Measurements from ENCODE around the gene TGFA. TPM values are rescaled to one million over a fixed set of nuclear protein-coding genes. Genes with fewer than 3 reads are reported as not detected.

Gene TGFA
- polyA plus RNA-seq, 5 donors: 0.36 to 0.77 (median 0.54) TPM

- no peak for DNase-seq
These were observed 89.6 kb downstream of the TGFA start for GRCh38 chr2:70463997-70464396.

GRCh38 chr2:70463581-70463980 is 90.0 kb downstream of the TGFA start:
- no peak for DNase-seq

- no peak for DNase-seq
These were observed 91.4 kb downstream of the TGFA start for GRCh38 chr2:70461981-70462876.

GRCh38 chr2:70461414-70461813 is 92.2 kb downstream of the TGFA start:
- no peak for DNase-seq

GRCh38 chr2:70460333-70460732 is 93.3 kb downstream of the TGFA start:
- DNase-seq: no peak

- DNase-seq: no peak
These were observed 95.0 kb downstream of the TGFA start for GRCh38 chr2:70458661-70459060.

GRCh38 chr2:70456585-70457495 is 96.8 kb downstream of the TGFA start:
- DNase-seq: no peak

GRCh38 chr2:70454936-70455544 is 98.6 kb downstream of the TGFA start:
- DNase-seq: no peak

GRCh38 chr2:70450641-70451250 is 102.9 kb downstream of the TGFA start:
- no peak for DNase-seq

- DNase-seq: no peak
These were observed 105.6 kb downstream of the TGFA start for GRCh38 chr2:70448041-70448440.

GRCh38 chr2:70443726-70444125 is 109.9 kb downstream of the TGFA start:
- DNase-seq: no peak

- DNase-seq: no peak
These were observed 110.6 kb downstream of the TGFA start for GRCh38 chr2:70443078-70443465.

- DNase-seq: no peak
These were observed 111.1 kb downstream of the TGFA start for GRCh38 chr2:70442301-70443077.

GRCh38 chr2:70440621-70441020 is 113.0 kb downstream of the TGFA start:
- no peak for DNase-seq

GRCh38 chr2:70435138-70435537 is 118.5 kb downstream of the TGFA start:
- no peak for DNase-seq

GRCh38 chr2:70433315-70433714 is 120.3 kb downstream of the TGFA start:
- DNase-seq: no peak

GRCh38 chr2:70431716-70432347 is 121.8 kb downstream of the TGFA start:
- no peak for DNase-seq

GRCh38 chr2:70426341-70426740 is 127.3 kb downstream of the TGFA start:
- DNase-seq: no peak

GRCh38 chr2:70425682-70426301 is 127.8 kb downstream of the TGFA start:
- no peak for DNase-seq

GRCh38 chr2:70420740-70421139 is 132.9 kb downstream of the TGFA start:
- DNase-seq: no peak

Data from right lung (tissue), 5 donors.